ENCODE data around the gene MRPL52.
"Not testable (repeated sequence)": the region's sequence is repeated elsewhere in the genome, so short reads cannot be mapped to it uniquely, and the experiment has no call there.

The MRPL52 gene

GRCh38 chr14:22846811-22847307 is 17.2 kb downstream of the MRPL52 start:
- no peak for TF ChIP-seq CTCF (IDR thresholded peaks at IDR 0.05; ENCODE audit: control extremely low read depth, extremely low read depth, low read depth, missing control alignments)
- POLR2A ChIA-PET = no interaction called here
- DNase-seq (ENCODE audit: extremely low spot score) = no peak
- CTCF ChIA-PET = interaction anchor here (0.9 to 17.4 kb wide), 2 partner anchors 29 to 189 kb away, joined by 4 to 262 read pairs; partner anchors contain the start of gene SLC7A7

- DNase-seq (ENCODE audit: extremely low spot score) = no peak
- ChIA-PET CTCF (interaction anchor here (0.9 to 17.4 kb wide), 8 partner anchors 13 to 292 kb away, joined by 3 to 262 read pairs (median 6); partner anchors contain the start of gene SLC7A7), POLR2A (no interaction called here)
- TF ChIP-seq CTCF (IDR thresholded peaks at IDR 0.05; ENCODE audit: control extremely low read depth, extremely low read depth, low read depth, missing control alignments) = peak; percentile 18
Measured at GRCh38 chr14:22847661-22848341, 18.1 kb downstream of the MRPL52 start.

GRCh38 chr14:22848351-22849164 is 18.9 kb downstream of the MRPL52 start:
- ChIA-PET POLR2A (no interaction called here), CTCF (interaction anchor here (0.7 to 17.4 kb wide), 12 partner anchors 9 to 292 kb away, joined by 3 to 262 read pairs (median 6); partner anchors contain the start of gene SLC7A7)
- no peak for DNase-seq (ENCODE audit: extremely low spot score)
- TF ChIP-seq CTCF (IDR thresholded peaks at IDR 0.05; ENCODE audit: control extremely low read depth, extremely low read depth, low read depth, missing control alignments) = no peak

GRCh38 chr14:22849212-22849819 is 19.6 kb downstream of the MRPL52 start:
- POLR2A ChIA-PET = no interaction called here
- TF ChIP-seq CTCF (IDR thresholded peaks at IDR 0.05; ENCODE audit: control extremely low read depth, extremely low read depth, low read depth, missing control alignments) = no peak
- CTCF ChIA-PET = interaction anchor here (0.7 to 17.4 kb wide), 12 partner anchors 10 to 293 kb away, joined by 3 to 262 read pairs (median 7); partner anchors contain the start of genes DAD1 and SLC7A7
- no peak for DNase-seq (ENCODE audit: extremely low spot score)

GRCh38 chr14:22850944-22851764 is 21.5 kb downstream of the MRPL52 start:
- POLR2A ChIA-PET = interaction anchor here (0.6 kb wide), 1 partner anchor 280 kb away, joined by 8 read pairs; no protein-coding TSS in a partner anchor
- TF ChIP-seq CTCF (IDR thresholded peaks at IDR 0.05; ENCODE audit: control extremely low read depth, extremely low read depth, low read depth, missing control alignments) = no peak
- CTCF ChIA-PET = interaction anchor here (0.9 to 17.4 kb wide), 22 partner anchors 8 to 298 kb away, joined by 3 to 262 read pairs (median 8); partner anchors contain the start of genes LRP10, MMP14 and SLC7A7
- DNase-seq (ENCODE audit: extremely low spot score) = no peak

GRCh38 chr14:22852178-22852577 is 22.5 kb downstream of the MRPL52 start:
- ChIA-PET CTCF (interaction anchor here (0.7 to 17.4 kb wide), 45 partner anchors 8 to 461 kb away, joined by 3 to 262 read pairs (median 8); partner anchors contain the start of genes DAD1, LRP10, MMP14 and MRPL52), POLR2A (interaction anchor here (0.6 kb wide), 1 partner anchor 282 kb away, joined by 3 read pairs; no protein-coding TSS in a partner anchor)
- DNase-seq (ENCODE audit: extremely low spot score) = not testable (repeated sequence)
